ENCODE data around the gene FGD4. TPM values are rescaled to one million over a fixed set of nuclear protein-coding genes. Genes with fewer than 3 reads are reported as not detected.

FGD4 gene
- total and polyA plus RNA-seq, 7 donors = 7.8 to 19.1 (median 11.3) TPM

DNA sequence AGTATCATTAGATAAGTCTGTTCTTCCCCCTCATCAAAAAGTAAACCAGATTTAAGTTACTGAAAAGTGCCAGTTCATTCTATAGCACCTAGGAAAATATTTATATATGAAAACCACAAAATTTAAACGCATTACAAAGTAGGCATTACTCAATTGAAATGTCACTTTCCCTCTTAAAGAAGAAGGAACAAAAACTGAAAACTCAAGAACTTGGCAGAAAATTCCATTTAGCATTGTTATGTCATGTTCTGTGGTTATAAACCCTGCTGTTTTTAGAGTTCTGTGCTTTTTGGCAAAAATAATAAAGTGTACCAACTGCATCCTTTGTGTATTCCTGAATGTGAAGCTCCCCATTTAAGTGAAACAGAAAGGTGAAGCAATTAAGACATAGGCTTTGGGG, 3.6 kb downstream of the FGD4 start:
- Histone ChIP-seq H3K27me3 (peaks cover 0 to 20% (median 5%) of the 10 kb centered on the region in 3 donors), H3K4me1 (peaks cover 0 to 19% (median 11%) of the 10 kb centered on the region in 4 donors), H3K4me3 (no peak overlapping the region), H3K36me3 (no peaks in the 10 kb centered on the region), H3K9me3 (no peaks in the 10 kb centered on the region), H3K27ac (no peak overlapping the region)
- WGBS, 2 donors = 17 to 29% methylated on average over 1 of the region's 1 CpG
- intact Hi-C loops (cut with DNase I) = no loop called here
- TF ChIP-seq POLR2A (IDR thresholded peaks at IDR 0.05) (no peak), EP300 (IDR thresholded peaks at IDR 0.05) (no peak), POLR2AphosphoS5 (IDR thresholded peaks at IDR 0.05) (no peak)
- TF ChIP-seq, protein P1, sequence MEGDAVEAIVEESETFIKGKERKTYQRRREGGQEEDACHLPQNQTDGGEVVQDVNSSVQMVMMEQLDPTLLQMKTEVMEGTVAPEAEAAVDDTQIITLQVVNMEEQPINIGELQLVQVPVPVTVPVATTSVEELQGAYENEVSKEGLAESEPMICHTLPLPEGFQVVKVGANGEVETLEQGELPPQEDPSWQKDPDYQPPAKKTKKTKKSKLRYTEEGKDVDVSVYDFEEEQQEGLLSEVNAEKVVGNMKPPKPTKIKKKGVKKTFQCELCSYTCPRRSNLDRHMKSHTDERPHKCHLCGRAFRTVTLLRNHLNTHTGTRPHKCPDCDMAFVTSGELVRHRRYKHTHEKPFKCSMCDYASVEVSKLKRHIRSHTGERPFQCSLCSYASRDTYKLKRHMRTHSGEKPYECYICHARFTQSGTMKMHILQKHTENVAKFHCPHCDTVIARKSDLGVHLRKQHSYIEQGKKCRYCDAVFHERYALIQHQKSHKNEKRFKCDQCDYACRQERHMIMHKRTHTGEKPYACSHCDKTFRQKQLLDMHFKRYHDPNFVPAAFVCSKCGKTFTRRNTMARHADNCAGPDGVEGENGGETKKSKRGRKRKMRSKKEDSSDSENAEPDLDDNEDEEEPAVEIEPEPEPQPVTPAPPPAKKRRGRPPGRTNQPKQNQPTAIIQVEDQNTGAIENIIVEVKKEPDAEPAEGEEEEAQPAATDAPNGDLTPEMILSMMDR (IDR thresholded peaks at IDR 0.05) = no peak
- no peak for DNase-seq

DNA sequence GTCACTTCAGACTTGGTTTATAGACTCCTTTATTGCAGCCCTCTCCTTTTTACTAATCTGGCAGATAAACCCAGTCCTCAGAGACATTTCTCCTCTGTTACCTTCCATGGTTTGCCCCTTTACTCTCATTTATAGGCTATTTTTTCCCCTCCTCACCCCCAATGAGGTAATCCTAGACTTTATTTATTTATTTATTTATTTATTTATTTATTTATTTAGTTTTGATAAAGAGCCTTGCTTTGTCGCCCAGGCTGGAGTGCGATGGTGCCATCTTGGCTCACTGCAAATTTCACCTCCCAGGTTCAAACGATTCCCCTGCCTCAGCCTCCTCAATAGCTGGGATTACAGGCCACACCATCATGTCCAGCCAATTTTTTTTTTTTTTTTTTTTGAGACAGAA, 8.4 kb downstream of the FGD4 start:
- no peak overlapping the region for H3K27ac ChIP-seq
- DNase-seq = no peak
- no peaks in the 10 kb centered on the region for H3K36me3 ChIP-seq
- no peaks in the 10 kb centered on the region for H3K4me1 ChIP-seq
- no peak overlapping the region for H3K4me3 ChIP-seq
- 97 to 98% methylated on average over 3 of the region's 3 CpGs for WGBS, 2 donors
- TF ChIP-seq, protein P1 (IDR thresholded peaks at IDR 0.05) = no peak
- no peak for TF ChIP-seq POLR2A (IDR thresholded peaks at IDR 0.05)
- no peak for TF ChIP-seq EP300 (IDR thresholded peaks at IDR 0.05)
- H3K9me3 ChIP-seq = no peaks in the 10 kb centered on the region
- intact Hi-C loops (cut with DNase I) = no loop called here
- H3K27me3 ChIP-seq = no peaks in the 10 kb centered on the region

DNA sequence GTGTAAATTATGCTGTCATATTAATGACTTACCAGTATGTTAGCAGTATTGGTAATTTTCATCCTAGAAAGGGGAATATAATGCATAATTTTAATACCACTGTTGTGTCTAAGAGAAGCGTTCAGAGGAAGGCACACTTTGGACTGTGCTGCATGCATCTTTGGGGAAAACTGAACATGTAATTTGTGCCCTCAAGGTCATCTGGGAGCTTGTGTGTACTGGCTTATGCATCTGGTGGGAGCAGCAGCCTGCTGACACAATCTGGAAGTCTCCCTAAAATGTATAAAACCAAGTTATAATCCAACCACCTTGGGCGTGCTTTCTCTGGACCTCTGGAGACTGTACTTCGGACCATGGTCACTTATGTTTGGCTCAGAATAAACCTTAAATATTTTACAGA, 14.1 kb downstream of the FGD4 start:
- no peaks in the 10 kb centered on the region for H3K9me3 ChIP-seq
- H3K4me3 ChIP-seq = no peak overlapping the region
- no peaks in the 10 kb centered on the region for H3K36me3 ChIP-seq
- H3K27me3 ChIP-seq = no peaks in the 10 kb centered on the region
- no peak overlapping the region for H3K27ac ChIP-seq
- TF ChIP-seq POLR2A (IDR thresholded peaks at IDR 0.05) (no peak), EP300 (IDR thresholded peaks at IDR 0.05) (no peak), POLR2AphosphoS5 (IDR thresholded peaks at IDR 0.05) (no peak)
- TF ChIP-seq, protein P1 (IDR thresholded peaks at IDR 0.05) = no peak
- no peaks in the 10 kb centered on the region for H3K4me1 ChIP-seq
- intact Hi-C loops (cut with DNase I) = no loop called here
- no peak for DNase-seq
- 52 to 80% methylated on average over 3 of the region's 3 CpGs for WGBS, 2 donors

DNA sequence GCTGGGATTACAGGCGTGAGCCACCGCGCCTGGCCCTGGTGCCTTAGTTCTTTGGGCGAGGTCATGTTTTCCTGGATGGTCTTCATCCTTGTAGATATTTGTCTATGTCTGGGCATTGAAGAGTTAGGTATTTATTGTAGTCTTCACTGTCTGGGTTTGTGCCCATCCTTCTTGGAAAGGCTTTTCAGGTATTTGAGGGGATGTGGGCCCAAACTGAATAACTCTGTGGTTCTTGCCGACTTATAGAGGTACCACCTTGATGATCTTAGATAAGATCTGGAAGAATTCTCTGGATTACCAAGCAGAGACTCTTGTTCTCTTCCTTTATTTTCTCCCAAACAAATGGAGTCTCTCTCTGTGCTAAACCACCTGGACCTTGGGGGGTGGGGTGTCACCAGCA, 18.9 kb downstream of the FGD4 start:
- H3K27me3 ChIP-seq = no peaks in the 10 kb centered on the region
- no peaks in the 10 kb centered on the region for H3K36me3 ChIP-seq
- DNase-seq = no peak
- no peaks in the 10 kb centered on the region for H3K9me3 ChIP-seq
- intact Hi-C loops (cut with DNase I) = no loop called here
- H3K27ac ChIP-seq = no peak overlapping the region
- WGBS, 2 donors = 97 to 98% methylated on average over 5 of the region's 5 CpGs
- H3K4me3 ChIP-seq = no peak overlapping the region
- TF ChIP-seq EP300 (IDR thresholded peaks at IDR 0.05) (no peak), POLR2A (IDR thresholded peaks at IDR 0.05) (no peak), POLR2AphosphoS5 (IDR thresholded peaks at IDR 0.05) (no peak)
- TF ChIP-seq, protein P1 (IDR thresholded peaks at IDR 0.05) = no peak
- H3K4me1 ChIP-seq = no peaks in the 10 kb centered on the region

DNA sequence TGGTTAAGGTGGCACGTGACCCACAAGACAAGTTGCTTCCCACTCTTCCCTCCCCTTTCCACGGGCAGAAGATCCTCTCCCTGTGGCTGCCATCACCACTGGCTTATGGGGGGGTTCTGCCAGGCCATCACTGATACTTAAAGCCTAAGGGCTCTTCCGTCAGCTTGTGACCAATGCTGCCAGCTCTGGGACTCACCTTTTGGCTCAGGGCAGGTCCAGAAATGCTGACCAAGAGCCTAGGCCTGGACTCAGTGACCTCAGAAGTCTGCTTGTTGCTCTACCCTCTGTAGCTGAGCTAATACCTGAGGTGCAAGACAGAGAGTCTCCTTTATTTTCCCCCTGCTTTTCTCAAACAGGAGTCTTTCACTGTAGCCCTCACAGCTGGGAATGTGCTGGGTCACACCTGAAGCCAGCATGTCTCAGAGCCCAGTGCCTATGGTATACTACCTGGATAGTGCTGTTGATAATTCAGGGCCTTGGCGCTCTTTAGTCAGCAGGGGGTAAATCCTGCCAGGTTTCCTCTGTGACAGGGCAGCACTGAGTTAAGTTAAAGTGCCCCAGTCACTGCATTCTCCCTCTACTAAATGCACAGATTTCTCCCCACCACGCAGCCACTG, 19.7 kb downstream of the FGD4 start:
- 71 to 87% methylated on average over 5 of the region's 5 CpGs for WGBS, 2 donors
- Histone ChIP-seq H3K27ac (no peak overlapping the region), H3K36me3 (no peaks in the 10 kb centered on the region), H3K9me3 (no peaks in the 10 kb centered on the region), H3K4me3 (no peak overlapping the region), H3K4me1 (no peaks in the 10 kb centered on the region), H3K27me3 (no peaks in the 10 kb centered on the region)
- intact Hi-C loops (cut with DNase I) = no loop called here
- no peak for DNase-seq
- no peak for TF ChIP-seq EP300 (IDR thresholded peaks at IDR 0.05)
- no peak for TF ChIP-seq POLR2A (IDR thresholded peaks at IDR 0.05)
- TF ChIP-seq, protein P1 (IDR thresholded peaks at IDR 0.05) = no peak
- no peak for TF ChIP-seq POLR2AphosphoS5 (IDR thresholded peaks at IDR 0.05)
